ENCODE measurements around the gene AK8.

Gene AK8

DNA sequence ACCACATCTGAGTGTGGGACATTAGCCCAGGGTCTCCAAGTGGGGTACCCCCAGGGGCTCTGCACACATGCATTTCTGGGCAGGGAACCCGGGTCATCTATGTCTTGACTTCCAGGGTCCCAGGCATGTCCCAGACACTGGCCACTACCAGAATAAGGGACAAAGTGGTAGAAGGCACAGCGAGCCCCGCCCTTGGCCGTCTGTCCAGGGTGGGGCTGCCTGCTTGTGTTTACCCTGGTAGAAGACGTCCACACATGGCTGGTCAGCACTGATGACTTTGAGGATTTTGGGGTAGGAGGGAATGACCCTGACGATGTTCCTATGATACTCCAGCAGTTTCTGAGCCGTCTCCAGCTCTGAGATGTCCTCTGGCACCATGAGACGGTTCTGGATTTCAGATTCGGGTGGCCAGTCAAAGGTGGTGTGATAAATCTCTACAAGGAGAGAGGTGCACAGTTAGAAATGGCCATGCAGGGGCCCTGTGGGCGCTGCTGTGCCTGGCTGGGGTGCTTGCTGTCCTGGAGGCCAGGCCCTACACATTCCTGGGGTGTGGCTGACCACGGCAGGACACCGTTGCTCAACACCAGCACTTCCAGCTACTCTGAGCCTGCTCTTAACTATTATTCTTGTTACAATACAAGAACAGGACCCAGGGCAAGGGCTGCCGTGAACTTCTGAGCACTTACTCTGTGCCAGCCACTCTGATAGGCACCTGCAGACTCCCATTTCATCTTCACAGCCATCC is 51.3 kb downstream of the AK8 start:
- H2AFZ ChIP-seq (ENCODE audit: low read depth, low read length, severe bottlenecking) = no peak overlapping the region
- no peaks in the 10 kb centered on the region for H3K9me2 ChIP-seq (replicated peaks; ENCODE audit: insufficient read depth, low read length)
- H3K36me3 ChIP-seq (ENCODE audit: low read length) = no peaks in the 10 kb centered on the region
- H3K27me3 ChIP-seq (ENCODE audit: low read length) = no peaks in the 10 kb centered on the region
- H3K9ac ChIP-seq (ENCODE audit: low read length) = no peak overlapping the region
- no peaks in the 10 kb centered on the region for H3K79me2 ChIP-seq (ENCODE audit: insufficient read depth, low read length)
- no peaks in the 10 kb centered on the region for H3K9me3 ChIP-seq (ENCODE audit: insufficient read depth, low read length)
- no peak overlapping the region for H3K4me2 ChIP-seq (ENCODE audit: low read depth, low read length, poor library complexity, severe bottlenecking)
- H4K20me1 ChIP-seq (ENCODE audit: low read depth, low read length) = no peaks in the 10 kb centered on the region
- no peaks in the 10 kb centered on the region for H3F3A ChIP-seq (ENCODE audit: insufficient read depth)
- no peak overlapping the region for H3K27ac ChIP-seq (ENCODE audit: low read depth, low read length)
- TF ChIP-seq EZH2phosphoT487 (conservative IDR thresholded peaks at IDR 0.05; ENCODE audit: low read length) = no peak
- TF ChIP-seq, protein P1, sequence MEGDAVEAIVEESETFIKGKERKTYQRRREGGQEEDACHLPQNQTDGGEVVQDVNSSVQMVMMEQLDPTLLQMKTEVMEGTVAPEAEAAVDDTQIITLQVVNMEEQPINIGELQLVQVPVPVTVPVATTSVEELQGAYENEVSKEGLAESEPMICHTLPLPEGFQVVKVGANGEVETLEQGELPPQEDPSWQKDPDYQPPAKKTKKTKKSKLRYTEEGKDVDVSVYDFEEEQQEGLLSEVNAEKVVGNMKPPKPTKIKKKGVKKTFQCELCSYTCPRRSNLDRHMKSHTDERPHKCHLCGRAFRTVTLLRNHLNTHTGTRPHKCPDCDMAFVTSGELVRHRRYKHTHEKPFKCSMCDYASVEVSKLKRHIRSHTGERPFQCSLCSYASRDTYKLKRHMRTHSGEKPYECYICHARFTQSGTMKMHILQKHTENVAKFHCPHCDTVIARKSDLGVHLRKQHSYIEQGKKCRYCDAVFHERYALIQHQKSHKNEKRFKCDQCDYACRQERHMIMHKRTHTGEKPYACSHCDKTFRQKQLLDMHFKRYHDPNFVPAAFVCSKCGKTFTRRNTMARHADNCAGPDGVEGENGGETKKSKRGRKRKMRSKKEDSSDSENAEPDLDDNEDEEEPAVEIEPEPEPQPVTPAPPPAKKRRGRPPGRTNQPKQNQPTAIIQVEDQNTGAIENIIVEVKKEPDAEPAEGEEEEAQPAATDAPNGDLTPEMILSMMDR (IDR thresholded peaks at IDR 0.05; ENCODE audit: insufficient read depth, low read length, poor library complexity, severe bottlenecking) = no peak
- H3K4me3 ChIP-seq (ENCODE audit: insufficient read depth, low read length, poor library complexity, severe bottlenecking) = no peak overlapping the region

DNA sequence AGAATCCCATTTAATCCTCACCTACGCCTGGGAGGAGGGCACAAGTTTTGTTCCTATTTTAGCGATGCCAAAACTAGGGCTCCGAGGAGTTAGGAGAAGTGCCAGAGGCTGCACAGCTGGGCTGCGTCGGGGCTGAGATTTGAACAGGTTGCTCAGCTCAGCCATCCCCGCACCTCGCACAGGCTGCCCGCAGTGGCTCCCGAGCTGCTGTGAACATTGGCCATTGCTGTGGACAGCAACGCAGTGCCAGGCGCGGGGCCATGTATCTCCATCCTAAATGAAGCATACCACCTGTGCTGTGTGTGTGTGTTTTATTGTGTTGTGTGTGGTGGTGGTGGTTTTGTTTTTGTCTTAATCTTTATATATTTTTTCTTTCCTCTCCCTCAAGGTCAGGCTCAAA is 52.0 kb downstream of the AK8 start:
- no peaks in the 10 kb centered on the region for H3K36me3 ChIP-seq (ENCODE audit: low read length)
- no peak overlapping the region for H3K9ac ChIP-seq (ENCODE audit: low read length)
- TF ChIP-seq, protein P1 (IDR thresholded peaks at IDR 0.05; ENCODE audit: insufficient read depth, low read length, poor library complexity, severe bottlenecking) = no peak
- no peak for TF ChIP-seq EZH2phosphoT487 (conservative IDR thresholded peaks at IDR 0.05; ENCODE audit: low read length)

DNA sequence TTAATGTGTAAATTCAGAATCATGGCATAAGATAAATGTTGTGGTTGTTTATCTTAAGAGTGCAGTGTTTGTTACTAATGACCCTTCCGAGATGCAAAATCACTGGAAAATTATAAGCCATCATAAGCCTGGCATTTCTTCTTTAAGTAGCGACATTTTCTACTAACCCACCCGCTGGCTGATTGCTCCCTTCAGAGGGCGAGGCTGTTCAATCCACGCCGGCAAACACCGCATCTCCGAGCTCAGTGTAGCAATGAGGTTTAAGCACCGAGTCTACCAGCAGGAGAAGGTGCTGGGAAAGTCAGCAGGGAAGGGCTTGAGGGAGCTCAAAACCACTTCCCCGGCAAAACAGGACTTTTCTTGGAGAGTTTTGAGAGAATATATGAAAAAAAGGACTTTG is 52.7 kb downstream of the AK8 start:
- Histone ChIP-seq H3K79me2 (ENCODE audit: insufficient read depth, low read length) (no peaks in the 10 kb centered on the region), H3K9me3 (ENCODE audit: insufficient read depth, low read length) (no peaks in the 10 kb centered on the region), H3K36me3 (ENCODE audit: low read length) (no peaks in the 10 kb centered on the region), H3K4me3 (ENCODE audit: insufficient read depth, low read length, poor library complexity, severe bottlenecking) (no peak overlapping the region), H2AFZ (ENCODE audit: low read depth, low read length, severe bottlenecking) (no peak overlapping the region), H3K9me2 (replicated peaks; ENCODE audit: insufficient read depth, low read length) (no peaks in the 10 kb centered on the region), H3K4me2 (ENCODE audit: low read depth, low read length, poor library complexity, severe bottlenecking) (no peak overlapping the region), H3K27ac (ENCODE audit: low read depth, low read length) (no peak overlapping the region), H3F3A (ENCODE audit: insufficient read depth) (no peaks in the 10 kb centered on the region), H4K20me1 (ENCODE audit: low read depth, low read length) (no peaks in the 10 kb centered on the region), H3K27me3 (ENCODE audit: low read length) (no peaks in the 10 kb centered on the region), H3K9ac (ENCODE audit: low read length) (no peak overlapping the region)
- TF ChIP-seq EZH2phosphoT487 (conservative IDR thresholded peaks at IDR 0.05; ENCODE audit: low read length) = no peak
- TF ChIP-seq, protein P1 (IDR thresholded peaks at IDR 0.05; ENCODE audit: insufficient read depth, low read length, poor library complexity, severe bottlenecking) = no peak

More for the DNA sequence above, 52.0 kb downstream of the AK8 start:
- Histone ChIP-seq H3K79me2 (ENCODE audit: insufficient read depth, low read length) (no peaks in the 10 kb centered on the region), H3K4me2 (ENCODE audit: low read depth, low read length, poor library complexity, severe bottlenecking) (no peak overlapping the region), H3F3A (ENCODE audit: insufficient read depth) (no peaks in the 10 kb centered on the region), H3K27ac (ENCODE audit: low read depth, low read length) (no peak overlapping the region), H3K9me2 (replicated peaks; ENCODE audit: insufficient read depth, low read length) (no peaks in the 10 kb centered on the region), H2AFZ (ENCODE audit: low read depth, low read length, severe bottlenecking) (no peak overlapping the region), H3K27me3 (ENCODE audit: low read length) (no peaks in the 10 kb centered on the region), H3K9me3 (ENCODE audit: insufficient read depth, low read length) (no peaks in the 10 kb centered on the region), H4K20me1 (ENCODE audit: low read depth, low read length) (no peaks in the 10 kb centered on the region), H3K4me3 (ENCODE audit: insufficient read depth, low read length, poor library complexity, severe bottlenecking) (no peak overlapping the region)
